Measurements from ENCODE around the gene EVA1C. TPM values are rescaled to one million over a fixed set of nuclear protein-coding genes. Genes with fewer than 3 reads are reported as not detected.

The EVA1C gene
- total and polyA plus RNA-seq, 9 of the 15 experiments (the other 6 are each of a cell fraction or from before 2014, with no cell fraction given) = 0.22 TPM; not detected in 8

GRCh38 chr21:32392880-32393676, 19.4 kb upstream of the EVA1C start, which contains the start of gene URB1 (continued):
- TF ChIP-seq FUS (optimal IDR thresholded peaks at IDR 0.05; ENCODE audit: low read depth, low read length) = no peak
- TF ChIP-seq CTBP1 (IDR thresholded peaks at IDR 0.05; ENCODE audit: borderline replicate concordance) = peak; percentile 62
- TF ChIP-seq KLF1 (tag; IDR thresholded peaks at IDR 0.05) = peak; percentile 57; the same call in 1 of the 2 replicates
- TF ChIP-seq NR3C1 (CRISPR knock-in tag; IDR thresholded peaks at IDR 0.05) = peak; percentile 35; the same call in 1 of the 2 replicates
- peak; percentile 66; the same call in 1 of the 2 replicates for TF ChIP-seq NFRKB (IDR thresholded peaks at IDR 0.05; ENCODE audit: low read depth)
- TF ChIP-seq SIX5 (IDR thresholded peaks at IDR 0.05; ENCODE audit: borderline replicate concordance in 1 of 2, insufficient read depth in 1 of 2, low read depth in 1 of 2, low read length in 2 of 2) = no peak
- peak; percentile 67; the same call in 1 of the 2 replicates for TF ChIP-seq SMARCE1 (IDR thresholded peaks at IDR 0.05)
- TF ChIP-seq MCM2 (IDR thresholded peaks at IDR 0.05; ENCODE audit: low read depth) = no peak
- TF ChIP-seq ZNF766 (CRISPR knock-in tag; conservative IDR thresholded peaks at IDR 0.05) = no peak
- TF ChIP-seq GTF2A2 (tag; IDR thresholded peaks at IDR 0.05) = no peak
- no peak for TF ChIP-seq PRMT5 (CRISPR knock-in tag; IDR thresholded peaks at IDR 0.05)
- TF ChIP-seq PTBP1 (IDR thresholded peaks at IDR 0.05; ENCODE audit: low read depth, low read length) = no peak; the same call in 1 of the 2 replicates
- no peak for TF ChIP-seq GTF2B (IDR thresholded peaks at IDR 0.05; ENCODE audit: extremely low read depth, insufficient read length)
- TF ChIP-seq HDAC6 (IDR thresholded peaks at IDR 0.05; ENCODE audit: low read depth, low read length) = no peak
- no peak for TF ChIP-seq ZNF445 (CRISPR knock-in tag; IDR thresholded peaks at IDR 0.05; ENCODE audit: low read depth)
- TF ChIP-seq REST (IDR thresholded peaks at IDR 0.05; ENCODE audit: borderline replicate concordance) = peak; percentile 47; the same call in 1 of the 2 replicates
- 0 out of 2 replicates have a peak, but pooled peaks have one; percentile 19 for TF ChIP-seq REST (CRISPR knock-in tag; IDR thresholded peaks at IDR 0.05; ENCODE audit: low read depth)
- no peak for TF ChIP-seq DDX20 (tag; IDR thresholded peaks at IDR 0.05; ENCODE audit: low read depth)
- peak; percentile 66; the same call in 1 of the 2 replicates for TF ChIP-seq MTA3 (IDR thresholded peaks at IDR 0.05; ENCODE audit: borderline replicate concordance)
- TF ChIP-seq SNIP1 (IDR thresholded peaks at IDR 0.05; ENCODE audit: low read depth) = no peak
